GM19328 (cell line): ENCODE data around the gene RPS6KB2.
A peak's percentile ranks its signal among the peaks of the same experiment; 100 is the strongest.
"Not testable (repeated sequence)": the region's sequence is repeated elsewhere in the genome, so short reads cannot be mapped to it uniquely, and the experiment has no call there.

Source experiments
- ATAC-seq: cut with Tn5 transposase; IDR thresholded peaks from one replicate; pipeline ENCODE4 v1.9.1; 2021; ENCODE audit warnings: mild to moderate bottlenecking, moderate library complexity; ENCODE audit not compliant: unreplicated experiment

The RPS6KB2 gene

DNA sequence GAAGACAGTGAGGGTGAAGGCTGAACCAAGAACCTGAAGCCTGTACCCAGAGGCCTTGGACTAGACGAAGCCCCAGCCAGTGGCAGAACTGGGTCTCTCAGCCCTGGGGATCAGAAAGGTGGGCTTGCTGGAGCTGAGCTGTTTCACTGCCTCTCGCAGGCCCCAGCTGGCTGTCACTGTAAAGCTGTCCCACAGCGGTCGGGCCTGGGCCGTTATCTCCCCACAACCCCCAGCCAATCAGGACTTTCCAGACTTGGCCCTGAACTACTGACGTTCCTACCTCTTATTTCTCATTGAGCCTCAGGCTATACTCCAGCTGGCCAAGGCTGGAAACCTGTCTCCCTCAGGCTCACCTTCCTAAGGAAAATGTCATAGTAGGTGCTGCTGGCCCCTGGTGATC, 30.8 kb upstream of the RPS6KB2 start:
- ATAC-seq: no peak

DNA sequence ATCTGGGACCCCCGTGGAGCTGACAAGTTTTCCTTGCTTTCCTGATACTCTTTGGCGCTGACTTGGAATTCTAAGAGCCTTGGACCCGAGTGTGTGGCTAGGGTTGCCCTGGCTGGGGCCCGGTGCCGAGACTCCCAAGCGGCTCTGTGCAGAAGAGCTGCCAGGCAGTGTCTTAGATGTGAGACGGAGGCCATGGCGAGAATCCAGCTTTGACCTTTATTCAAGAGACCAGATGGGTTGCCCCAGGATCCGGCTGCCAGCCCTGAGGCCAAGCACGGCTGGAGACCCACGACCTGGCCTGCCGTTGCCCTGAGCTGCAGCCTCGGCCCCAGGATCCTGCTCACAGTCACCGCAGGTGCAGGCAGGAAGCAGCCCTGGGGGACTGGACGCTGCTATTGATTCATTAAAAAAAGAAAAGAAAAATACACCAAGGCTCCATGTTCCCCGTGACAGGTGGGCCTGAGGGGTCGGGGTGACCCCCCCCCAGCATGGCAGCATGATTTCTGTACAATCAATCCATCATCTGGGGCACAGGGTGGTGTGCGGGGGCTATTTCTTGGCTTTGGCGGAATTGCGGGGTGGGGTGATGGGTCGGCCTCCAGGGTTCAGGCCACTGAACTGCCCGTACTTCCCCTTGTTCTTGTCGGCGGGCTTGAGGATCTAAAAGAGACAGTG, 30.2 kb upstream of the RPS6KB2 start:
- no peak for ATAC-seq

DNA sequence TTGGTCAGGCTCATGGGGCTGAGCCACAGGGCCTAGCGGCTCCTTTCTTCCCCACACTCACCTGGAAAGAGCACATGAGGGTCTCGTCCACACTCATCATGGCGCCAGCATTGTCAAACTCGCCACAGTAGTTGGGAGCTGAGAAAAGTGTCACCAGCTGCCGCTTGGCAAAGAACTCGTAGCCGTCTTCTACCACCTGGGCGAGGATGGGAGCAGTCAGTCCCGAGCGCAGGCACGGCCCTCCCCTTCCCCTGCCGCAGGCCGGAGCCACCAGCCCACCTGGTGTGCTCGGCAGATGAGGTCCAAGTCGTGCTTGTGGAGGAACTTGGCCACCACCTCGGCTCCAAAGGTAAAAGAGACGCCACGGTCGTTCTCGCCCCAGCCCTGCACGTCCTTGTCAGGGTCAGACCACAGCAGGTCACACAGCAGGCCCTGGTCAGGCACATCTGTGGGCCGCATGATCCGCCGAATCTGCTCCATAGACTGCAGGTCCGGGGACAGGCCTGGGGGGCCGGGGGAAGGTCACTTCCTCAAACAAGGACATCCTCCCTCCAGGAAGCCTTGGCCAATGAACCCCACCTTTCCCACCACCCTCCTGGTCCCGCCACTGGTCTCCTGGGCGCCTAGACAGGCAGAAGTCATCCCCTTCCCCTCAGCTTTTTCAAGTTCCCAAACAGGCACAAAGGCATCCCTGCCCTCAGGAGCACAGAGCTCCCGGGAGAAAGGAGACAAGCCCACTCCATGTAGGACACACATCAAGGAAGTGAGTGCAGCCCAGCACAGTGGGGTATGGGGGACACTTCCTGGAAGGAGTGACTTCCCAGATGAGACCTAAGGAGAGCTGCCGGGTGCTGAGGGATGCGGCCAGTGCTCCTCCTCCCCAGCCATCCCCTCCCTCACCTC, 29.4 kb upstream of the RPS6KB2 start:
- no peak for ATAC-seq

DNA sequence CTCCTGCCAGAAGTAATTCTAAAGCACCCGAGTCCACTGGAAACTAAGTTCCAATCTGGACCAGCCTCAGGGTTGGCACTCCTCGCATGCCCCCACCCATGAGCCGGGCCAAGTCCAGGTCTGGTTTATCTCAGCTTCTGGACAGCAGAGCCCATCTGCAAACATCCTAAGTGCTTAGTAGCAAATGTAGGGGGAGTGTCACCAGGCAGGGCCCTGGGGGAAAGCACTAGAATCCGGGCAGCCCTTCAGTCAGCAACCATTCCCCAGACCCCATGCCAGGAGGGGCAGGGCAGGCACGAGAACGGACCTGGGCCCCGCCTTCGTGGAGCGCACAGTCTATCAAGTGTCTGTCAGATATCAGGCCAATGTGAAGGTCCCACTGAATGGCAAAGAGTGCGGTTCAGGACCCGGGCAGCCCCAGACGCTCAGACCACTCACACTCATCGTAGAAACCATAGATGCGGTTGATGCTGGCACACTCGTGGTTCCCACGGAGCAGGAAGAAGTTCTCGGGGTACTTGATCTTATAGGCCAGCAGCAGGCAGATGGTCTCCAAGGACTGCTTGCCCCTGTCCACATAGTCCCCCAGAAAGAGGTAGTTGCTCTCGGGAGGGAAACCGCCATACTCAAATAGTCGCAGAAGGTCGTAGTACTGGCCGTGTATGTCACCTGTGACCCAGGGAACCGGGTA, 27.9 kb upstream of the RPS6KB2 start:
- no peak for ATAC-seq

- peak; percentile 7 for ATAC-seq
Measured at GRCh38 chr11:67400942-67401494, 27.3 kb upstream of the RPS6KB2 start.

DNA sequence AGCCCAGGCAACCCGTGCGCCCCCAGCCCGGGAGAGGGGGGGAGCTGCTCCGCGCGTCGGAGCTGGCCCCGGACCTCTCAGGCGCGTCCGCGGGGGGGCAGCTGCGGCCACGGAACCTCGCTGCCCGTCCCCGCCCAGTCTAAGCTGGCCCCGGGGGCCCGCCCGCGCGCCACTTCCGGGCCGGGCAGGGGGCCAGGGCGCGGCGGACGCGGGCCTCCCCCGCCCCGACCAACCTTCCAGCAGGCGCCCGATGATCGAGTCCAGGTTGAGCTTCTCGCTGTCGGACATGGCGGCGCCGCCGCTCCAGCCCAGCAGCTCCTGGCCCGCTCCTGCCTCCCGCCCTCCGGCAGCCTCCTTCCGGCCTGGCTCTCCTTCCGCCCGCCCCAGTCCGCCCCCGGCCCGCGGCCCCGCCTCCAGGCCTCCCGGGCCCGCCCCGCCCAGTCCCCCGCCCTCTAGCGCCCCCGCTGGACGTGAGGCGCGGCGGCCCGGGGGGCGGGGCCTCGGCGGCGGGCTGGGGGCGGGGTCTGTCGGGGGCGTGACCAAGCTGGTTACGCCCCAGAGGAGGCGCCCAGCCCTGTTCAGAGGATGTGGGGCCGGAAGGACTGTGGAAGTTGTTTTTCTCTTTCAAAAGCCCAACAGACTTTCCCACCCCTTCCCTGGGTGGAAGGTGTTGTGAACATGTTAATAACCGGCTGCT, 26.7 kb upstream of the RPS6KB2 start, which contains the start of gene PPP1CA:
PPP1CA (minus strand) TSS at position 364 of the 697 bp plus-strand sequence; CDS start at position 288, 76 bp downstream.
- ATAC-seq: peak; percentile 51

DNA sequence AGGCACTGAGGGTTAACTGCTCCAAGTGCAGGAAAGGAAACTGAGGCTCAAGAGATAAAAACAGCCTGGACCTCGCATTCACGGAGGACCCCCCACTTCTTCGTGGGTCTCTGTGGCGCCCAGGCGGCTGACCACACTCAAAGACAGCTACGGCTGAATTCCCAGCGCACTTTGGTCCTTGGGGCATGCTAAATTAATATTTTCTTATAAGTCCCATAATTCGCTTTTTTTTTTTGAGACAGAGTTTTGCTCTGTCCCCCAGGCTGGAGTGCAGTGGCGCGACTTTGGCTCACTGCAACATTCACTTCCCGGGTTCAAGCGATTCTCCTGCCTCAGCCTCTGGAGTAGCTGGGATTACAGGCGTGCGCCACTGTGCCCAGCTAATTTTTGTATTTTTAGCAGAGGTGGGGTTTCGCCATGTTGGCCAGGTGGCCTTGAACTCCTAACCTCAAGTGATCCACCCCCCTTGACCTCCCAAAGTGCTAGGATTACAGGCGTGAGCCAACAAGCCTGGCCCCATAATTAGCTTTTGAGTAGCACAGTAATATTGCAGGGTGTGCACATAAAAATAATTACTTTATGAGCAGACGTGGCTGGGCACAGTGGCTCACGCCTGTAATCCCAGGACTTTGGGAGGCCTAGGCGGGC, 26.0 kb upstream of the RPS6KB2 start:
- ATAC-seq: not testable (repeated sequence)

DNA sequence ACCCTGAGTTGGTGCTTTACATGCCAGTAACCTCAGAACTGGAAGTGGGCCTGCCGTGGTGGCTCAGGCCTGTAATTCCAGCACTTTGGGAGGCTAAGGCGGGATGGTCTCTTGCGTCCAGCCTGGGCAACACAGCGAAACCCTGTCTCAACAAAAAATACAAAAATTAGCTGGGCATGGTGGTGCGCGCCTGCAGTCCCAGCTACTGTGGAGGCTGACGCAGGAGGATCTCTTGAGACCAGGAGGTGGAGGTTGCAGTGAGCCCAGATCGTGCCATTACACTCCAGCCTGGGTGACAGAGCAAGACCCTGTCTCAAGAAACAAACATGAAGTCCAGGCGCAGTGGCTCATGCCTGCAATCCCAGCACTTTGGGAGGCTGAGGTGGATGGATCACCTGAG, 25.2 kb upstream of the RPS6KB2 start:
- ATAC-seq: not testable (repeated sequence)

DNA sequence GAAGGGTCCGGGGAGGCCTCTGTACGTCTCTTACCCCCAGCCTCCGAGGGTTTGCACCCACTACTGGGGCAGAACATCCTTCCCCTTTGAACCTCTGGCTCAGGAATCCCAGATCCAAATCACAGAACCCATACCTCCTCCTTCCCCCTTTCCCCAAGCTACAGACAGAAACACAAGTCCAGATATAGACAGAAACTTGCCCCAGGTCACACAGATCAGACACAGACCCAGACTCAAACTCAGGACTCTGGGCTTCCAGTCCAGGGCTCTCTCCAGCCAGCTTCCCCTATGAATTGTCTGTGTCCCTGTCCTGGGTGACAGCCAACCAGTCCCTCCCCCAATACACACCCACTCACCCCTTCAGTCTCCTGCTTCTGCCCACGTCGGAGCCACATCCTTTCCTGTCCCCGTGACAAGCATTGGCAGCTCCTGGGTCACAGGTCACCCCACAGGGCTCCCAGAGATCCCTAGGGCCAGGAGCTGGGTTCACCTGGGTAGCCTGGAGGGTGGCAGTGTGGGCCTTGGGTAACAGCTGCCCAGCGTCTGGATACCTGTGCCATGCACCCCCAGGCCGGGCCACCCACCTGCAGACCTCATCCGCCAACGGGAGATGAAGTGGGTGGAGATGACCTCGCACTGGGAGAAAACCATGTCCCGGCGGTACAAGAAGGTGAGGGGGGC, 23.6 kb upstream of the RPS6KB2 start:
- no peak for ATAC-seq

DNA sequence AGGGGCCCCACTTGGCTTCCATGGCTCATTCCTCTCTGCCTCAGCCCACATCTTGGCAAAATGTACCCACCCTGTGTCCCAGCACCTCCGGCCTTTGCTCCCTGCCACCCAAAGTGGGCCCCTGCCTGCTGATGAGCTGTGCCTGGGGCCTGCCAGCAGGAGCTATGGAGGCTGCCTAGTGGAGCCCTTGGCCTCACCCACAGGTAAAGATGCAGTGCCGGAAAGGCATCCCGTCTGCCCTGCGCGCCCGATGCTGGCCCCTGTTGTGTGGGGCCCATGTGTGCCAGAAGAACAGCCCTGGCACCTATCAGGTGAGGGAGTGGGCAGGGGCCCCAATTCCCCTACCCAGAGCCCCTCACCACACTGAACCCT, 23.1 kb upstream of the RPS6KB2 start:
- ATAC-seq: no peak

DNA sequence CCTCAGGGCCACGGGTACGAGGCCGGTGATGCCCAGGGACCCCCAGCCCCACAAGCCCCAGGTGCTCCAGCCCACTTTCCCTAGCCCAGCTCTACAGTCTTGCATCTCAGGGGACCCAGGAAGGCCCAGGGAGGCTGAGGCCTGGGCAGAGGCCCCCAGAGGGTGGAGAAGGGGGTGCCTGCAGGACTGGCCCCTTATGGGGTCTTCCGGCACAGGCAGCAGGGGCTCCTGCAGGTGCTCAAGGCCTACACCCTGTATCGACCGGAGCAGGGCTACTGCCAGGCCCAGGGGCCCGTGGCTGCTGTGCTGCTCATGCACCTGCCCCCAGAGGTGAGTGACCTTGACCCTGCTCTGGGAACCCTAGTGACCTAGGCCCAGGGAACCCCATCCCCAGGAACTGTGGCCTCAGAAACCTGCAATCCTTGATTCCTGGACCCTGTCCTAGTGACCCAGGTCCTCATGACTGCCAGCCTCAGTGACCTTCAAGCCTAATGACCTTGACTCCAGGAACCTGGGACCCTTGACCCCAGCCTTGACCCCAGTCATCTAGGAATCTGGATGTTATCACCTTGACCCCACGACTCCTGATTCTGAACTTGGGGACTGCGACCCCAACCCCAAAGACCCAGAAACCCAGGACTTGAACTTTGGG, 22.5 kb upstream of the RPS6KB2 start:
- ATAC-seq: no peak

GRCh38 chr11:67406420-67406968, 21.8 kb upstream of the RPS6KB2 start:
- ATAC-seq: no peak

GRCh38 chr11:67406969-67407687, 21.2 kb upstream of the RPS6KB2 start:
- ATAC-seq: no peak

- ATAC-seq: no peak
Measured at GRCh38 chr11:67407688-67408163, 20.6 kb upstream of the RPS6KB2 start.

DNA sequence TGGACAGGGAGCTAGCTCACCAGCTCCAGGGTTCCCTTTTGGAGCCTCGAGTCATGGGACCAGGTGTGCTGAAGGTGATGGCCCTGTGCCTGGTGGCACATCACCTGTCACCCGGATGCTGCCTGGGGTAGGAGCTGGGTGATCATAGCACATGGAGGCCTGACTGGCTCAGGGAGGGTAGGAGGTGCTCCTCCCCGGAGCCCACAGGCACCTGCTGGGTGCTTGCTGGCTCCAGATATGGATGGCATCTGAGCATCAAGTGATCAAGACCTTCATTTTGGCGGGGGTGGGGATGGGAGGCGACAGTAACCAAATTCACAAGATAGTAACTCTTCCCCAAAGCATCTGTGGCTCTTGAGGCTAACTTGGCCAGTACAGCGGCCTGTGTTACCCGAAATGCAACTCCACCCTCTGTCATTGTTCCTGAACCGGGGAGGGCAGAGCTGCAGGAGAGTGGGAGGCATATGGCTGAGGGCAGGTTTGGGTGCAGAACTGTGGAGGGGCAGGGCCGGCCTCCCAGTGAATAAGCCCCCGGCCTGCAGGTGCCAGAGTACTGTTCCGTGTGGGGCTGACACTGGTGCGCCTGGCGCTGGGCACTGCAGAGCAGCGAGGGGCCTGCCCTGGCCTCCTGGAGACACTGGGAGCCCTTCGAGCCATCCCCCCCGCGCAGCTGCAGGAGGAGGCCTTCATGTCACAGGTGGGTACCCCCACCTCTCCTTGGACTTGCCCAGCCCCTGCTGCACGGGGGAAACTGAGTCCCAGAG, 19.7 kb upstream of the RPS6KB2 start:
- no peak for ATAC-seq

GRCh38 chr11:67409261-67409666, 19.0 kb upstream of the RPS6KB2 start:
- ATAC-seq: no peak

- ATAC-seq: no peak
Measured at GRCh38 chr11:67409781-67410368, 18.4 kb upstream of the RPS6KB2 start.
